ENCODE measurements around the gene DYRK1A.
"Not testable (repeated sequence)": the region's sequence is repeated elsewhere in the genome, so short reads cannot be mapped to it uniquely, and the experiment has no call there.

Gene DYRK1A

GRCh38 chr21:37532868-37533780 is 166.6 kb downstream of the DYRK1A start:
- DNase-seq = no peak

- no peak for DNase-seq
Observed at GRCh38 chr21:37534431-37534830, 167.9 kb downstream of the DYRK1A start.

GRCh38 chr21:37535130-37535529 is 168.6 kb downstream of the DYRK1A start:
- DNase-seq = no peak

GRCh38 chr21:37535672-37536071 is 169.1 kb downstream of the DYRK1A start:
- DNase-seq = no peak

GRCh38 chr21:37536616-37537278 is 170.2 kb downstream of the DYRK1A start:
- DNase-seq = no peak

- no peak for DNase-seq
Observed at GRCh38 chr21:37537391-37537996, 170.9 kb downstream of the DYRK1A start.

GRCh38 chr21:37538971-37539590 is 172.5 kb downstream of the DYRK1A start:
- DNase-seq = no peak

- not testable (repeated sequence) for DNase-seq
Observed at GRCh38 chr21:37541128-37541527, 174.6 kb downstream of the DYRK1A start.

GRCh38 chr21:37542512-37542911 is 175.9 kb downstream of the DYRK1A start:
- no peak for DNase-seq

- DNase-seq = no peak
Observed at GRCh38 chr21:37546299-37546908, 179.8 kb downstream of the DYRK1A start.

- no peak for DNase-seq
Observed at GRCh38 chr21:37546949-37547614, 180.5 kb downstream of the DYRK1A start.

- no peak for DNase-seq
Observed at GRCh38 chr21:37547615-37548200, 181.1 kb downstream of the DYRK1A start.

GRCh38 chr21:37548521-37548981 is 182.0 kb downstream of the DYRK1A start:
- DNase-seq = no peak

GRCh38 chr21:37549730-37550129 is 183.2 kb downstream of the DYRK1A start:
- DNase-seq = not testable (repeated sequence)

GRCh38 chr21:37550157-37550556 is 183.6 kb downstream of the DYRK1A start:
- no peak for DNase-seq

- DNase-seq = no peak
Observed at GRCh38 chr21:37550618-37551330, 184.2 kb downstream of the DYRK1A start.

GRCh38 chr21:37551331-37551992 is 184.9 kb downstream of the DYRK1A start:
- DNase-seq = peak; percentile 47

GRCh38 chr21:37551993-37552355 is 185.4 kb downstream of the DYRK1A start:
- no peak for DNase-seq

- DNase-seq = no peak
Observed at GRCh38 chr21:37552496-37553029, 186.0 kb downstream of the DYRK1A start.

- DNase-seq = no peak
Observed at GRCh38 chr21:37553078-37553481, 186.5 kb downstream of the DYRK1A start.
